Common myeloid progenitor, CD34-positive (primary cell): ENCODE data around the gene EXOC3L1.

Experiments used
- CTCF ChIA-PET: fragments of 350-600 bp; sonication (Branson Sonifier 250); formaldehyde crosslinking; loops from one replicate; lab custom pipeline; 2021; ENCODE audit warnings: antibody characterized with exemption; lab: Charles Lee
- POLR2A ChIA-PET: fragments of 350-600 bp; sonication (Branson Sonifier 250); formaldehyde crosslinking; loops from one replicate; lab custom pipeline; 2021; ENCODE audit warnings: antibody characterized with exemption; lab: Charles Lee
- DNase-seq, 3 donors: peaks; one replicate each; pipeline versions ENCODE4 v3.0.0 to v3.0.0-alpha.2; 2013
- H3K27ac ChIP-seq, 2 experiments: 1 replicate in 1 of 2; 2 replicates in 1 of 2; pipeline ENCODE4 v1.7.0; 2013; ENCODE audit warnings: inconsistent platforms in 2 of 2, low read length in 2 of 2, mild to moderate bottlenecking in 2 of 2, low read depth in 1 of 2, moderate library complexity in 1 of 2; ENCODE audit not compliant: severe bottlenecking in 2 of 2, insufficient read depth in 1 of 2, poor library complexity in 1 of 2
- H3K27me3 ChIP-seq, 5 experiments: replicated peaks in 2 of 5; 1 replicate in 3 of 5; 2 replicates in 2 of 5; pipeline versions ENCODE4 v1.6.1 to v1.7.0; 2013; ENCODE audit warnings: low read length in 4 of 5, mild to moderate bottlenecking in 2 of 5, moderate library complexity in 2 of 5, inconsistent platforms in 1 of 5; ENCODE audit not compliant: insufficient read depth in 5 of 5, control insufficient read depth in 4 of 5
- H3K36me3 ChIP-seq, 4 experiments: 1 replicate in 2 of 4; 2 replicates in 2 of 4; pipeline versions ENCODE4 v1.6.1 to v1.7.0; 2013; ENCODE audit warnings: low read length in 3 of 4, control low read depth in 1 of 4, mild to moderate bottlenecking in 1 of 4; ENCODE audit not compliant: control insufficient read depth in 4 of 4, insufficient read depth in 4 of 4
- H3K4me1 ChIP-seq, 4 experiments: 1 replicate in 3 of 4; 2 replicates in 1 of 4; pipeline versions ENCODE4 v1.6.1 to v1.7.1; 2013; ENCODE audit warnings: low read length in 3 of 4, mild to moderate bottlenecking in 3 of 4, control low read depth in 1 of 4, inconsistent platforms in 1 of 4, moderate library complexity in 1 of 4; ENCODE audit not compliant: control insufficient read depth in 4 of 4, insufficient read depth in 4 of 4; ENCODE audit errors: control extremely low read depth in 1 of 4
- H3K4me3 ChIP-seq, 7 experiments: 1 replicate in 4 of 7; 2 replicates in 3 of 7; pipeline versions ENCODE4 v1.5.1 to v1.7.0; 2013; ENCODE audit warnings: mild to moderate bottlenecking in 7 of 7, low read length in 6 of 7, moderate library complexity in 6 of 7, inconsistent platforms in 2 of 7, low read depth in 2 of 7, control low read depth in 1 of 7; ENCODE audit not compliant: insufficient read depth in 4 of 7, control insufficient read depth in 1 of 7; ENCODE audit errors: extremely low read depth in 1 of 7
- H3K9me3 ChIP-seq, 5 experiments: 1 replicate in 4 of 5; 2 replicates in 1 of 5; pipeline versions ENCODE4 v1.6.1 to v1.7.1; 2013; ENCODE audit warnings: low read length in 4 of 5, mild to moderate bottlenecking in 2 of 5, inconsistent platforms in 1 of 5, low read depth in 1 of 5, moderate library complexity in 1 of 5; ENCODE audit not compliant: control insufficient read depth in 4 of 5, insufficient read depth in 2 of 5; ENCODE audit errors: control extremely low read depth in 1 of 5
- WGBS: methylation state at CpG from one replicate; pipeline ENCODE4 v1.1.5; 2013; ENCODE audit not compliant: insufficient coverage; 5-methylcytosine and 5-hydroxymethylcytosine counted together

EXOC3L1 gene

DNA sequence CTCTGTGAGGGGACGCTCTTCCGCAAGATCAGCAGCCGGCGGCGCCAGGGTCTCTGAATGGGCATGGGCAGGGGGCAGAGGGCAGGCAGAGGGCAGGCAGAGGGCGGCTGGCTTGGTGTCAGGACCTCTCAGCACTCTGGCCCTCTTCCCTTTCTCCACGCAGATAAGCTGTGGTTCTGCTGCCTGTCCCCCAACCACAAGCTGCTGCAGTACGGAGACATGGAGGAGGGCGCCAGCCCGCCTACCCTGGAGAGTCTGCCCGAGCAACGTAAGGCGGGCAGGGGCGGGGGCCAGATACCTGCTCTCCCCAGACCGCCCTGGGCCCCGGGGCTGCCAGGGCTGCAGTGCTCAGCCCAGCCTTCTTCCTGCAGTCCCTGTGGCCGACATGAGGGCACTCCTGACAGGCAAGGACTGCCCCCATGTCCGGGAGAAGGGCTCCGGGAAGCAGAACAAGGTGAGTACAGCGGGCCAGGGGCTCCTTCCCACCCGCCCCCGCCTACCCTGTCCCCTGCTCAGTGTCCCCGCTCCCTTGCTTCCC, 13.1 kb upstream of the EXOC3L1 start:
- CTCF ChIA-PET = interaction anchor here (0.5 to 4.0 kb wide), 5 partner anchors 8 to 610 kb away, joined by 3 to 17 read pairs (median 6); partner anchors contain the start of gene E2F4
- WGBS = 93% methylated on average over 18 of the region's 23 CpGs

DNA sequence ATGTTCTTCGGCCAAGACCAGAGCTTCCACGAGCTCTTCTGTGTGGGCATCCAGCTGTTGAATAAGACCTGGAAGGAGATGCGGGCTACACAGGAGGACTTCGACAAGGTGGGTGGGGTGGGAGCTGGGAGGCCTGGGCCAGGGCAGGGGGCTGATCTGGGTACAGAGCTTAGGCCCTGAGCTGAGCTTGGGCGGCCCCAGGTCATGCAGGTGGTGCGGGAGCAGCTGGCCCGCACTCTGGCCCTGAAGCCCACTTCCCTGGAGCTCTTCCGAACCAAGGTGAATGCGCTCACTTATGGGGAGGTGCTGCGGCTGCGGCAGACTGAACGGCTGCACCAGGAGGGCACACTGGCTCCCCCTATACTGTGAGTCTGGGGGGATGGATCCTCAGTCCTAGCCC, 12.5 kb upstream of the EXOC3L1 start:
- Histone ChIP-seq H3K27me3 (no peaks in the 10 kb centered on the region), H3K4me1 (peaks cover 0 to 3% (median 0%) of the 10 kb centered on the region in 4 experiments), H3K27ac (no peak overlapping the region), H3K36me3 (peaks cover 6 to 63% (median 36%) of the 10 kb centered on the region in 4 experiments), H3K9me3 (no peaks in the 10 kb centered on the region), H3K4me3 (no peak overlapping the region)
- ChIA-PET CTCF (interaction anchor here (1.1 to 1.8 kb wide), 4 partner anchors 8 to 46 kb away, joined by 3 to 7 read pairs (median 4); partner anchors contain the start of gene SLC9A5), POLR2A (interaction anchor here (1.3 kb wide), 1 partner anchor 15 kb away, joined by 3 read pairs; no protein-coding TSS in a partner anchor)
- 97% methylated on average over 12 of the region's 12 CpGs for WGBS
- no peak for DNase-seq

More for the DNA sequence above, 13.1 kb upstream of the EXOC3L1 start:
- H3K27ac ChIP-seq = no peak overlapping the region
- no peaks in the 10 kb centered on the region for H3K27me3 ChIP-seq
- POLR2A ChIA-PET = interaction anchor here (1.3 kb wide), 1 partner anchor 14 kb away, joined by 3 read pairs; no protein-coding TSS in a partner anchor
- no peaks in the 10 kb centered on the region for H3K9me3 ChIP-seq
- DNase-seq = peak in 1 of 3 donors; percentile 40
- H3K4me1 ChIP-seq = peaks cover 0 to under 1% (median 0%) of the 10 kb centered on the region in 4 experiments
- H3K4me3 ChIP-seq = no peak overlapping the region
- H3K36me3 ChIP-seq = peaks cover 3 to 57% (median 32%) of the 10 kb centered on the region in 4 experiments

DNA sequence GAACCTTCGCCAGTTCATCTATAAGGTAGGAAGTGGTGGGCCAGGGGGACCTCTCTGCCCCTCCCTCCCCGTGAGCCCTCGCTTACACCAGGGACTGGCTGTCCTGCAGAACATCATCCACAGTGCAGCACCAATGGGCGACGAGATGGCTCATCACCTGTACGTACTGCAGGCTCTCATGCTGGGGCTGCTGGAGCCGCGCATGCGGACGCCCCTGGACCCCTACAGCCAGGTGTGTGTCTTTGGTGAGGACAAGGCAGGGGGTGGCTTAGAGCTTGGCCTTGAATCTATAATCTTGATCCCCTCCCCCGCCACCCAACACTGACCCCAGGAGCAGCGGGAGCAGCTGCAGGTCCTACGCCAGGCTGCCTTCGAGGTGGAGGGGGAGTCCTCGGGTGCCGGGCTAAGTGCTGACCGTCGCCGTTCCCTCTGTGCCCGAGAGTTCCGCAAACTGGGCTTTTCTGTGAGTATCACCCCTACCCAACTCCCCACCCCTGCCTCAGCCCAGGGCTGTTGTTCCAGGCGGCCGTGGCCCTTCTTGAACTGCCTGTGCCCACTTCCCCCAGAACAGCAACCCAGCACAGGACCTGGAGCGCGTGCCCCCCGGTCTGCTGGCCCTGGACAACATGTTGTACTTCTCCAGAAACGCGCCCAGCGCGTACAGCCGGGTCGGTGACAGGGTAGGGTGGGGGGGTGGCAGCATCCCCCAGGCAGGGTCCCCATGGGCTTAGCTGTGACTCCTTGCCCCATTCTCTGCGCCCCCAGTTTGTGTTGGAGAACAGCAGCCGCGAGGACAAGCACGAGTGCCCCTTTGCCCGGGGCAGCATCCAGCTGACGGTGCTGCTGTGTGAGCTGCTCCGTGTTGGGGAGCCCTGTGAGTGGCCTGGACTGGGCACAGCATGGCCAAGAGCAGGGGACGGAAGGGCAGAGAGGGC, 11.7 kb upstream of the EXOC3L1 start:
- H3K4me1 ChIP-seq = peaks cover 0 to 3% (median 0%) of the 10 kb centered on the region in 4 experiments
- POLR2A ChIA-PET = interaction anchor here (1.3 kb wide), 1 partner anchor 16 kb away, joined by 3 read pairs; no protein-coding TSS in a partner anchor

DNA sequence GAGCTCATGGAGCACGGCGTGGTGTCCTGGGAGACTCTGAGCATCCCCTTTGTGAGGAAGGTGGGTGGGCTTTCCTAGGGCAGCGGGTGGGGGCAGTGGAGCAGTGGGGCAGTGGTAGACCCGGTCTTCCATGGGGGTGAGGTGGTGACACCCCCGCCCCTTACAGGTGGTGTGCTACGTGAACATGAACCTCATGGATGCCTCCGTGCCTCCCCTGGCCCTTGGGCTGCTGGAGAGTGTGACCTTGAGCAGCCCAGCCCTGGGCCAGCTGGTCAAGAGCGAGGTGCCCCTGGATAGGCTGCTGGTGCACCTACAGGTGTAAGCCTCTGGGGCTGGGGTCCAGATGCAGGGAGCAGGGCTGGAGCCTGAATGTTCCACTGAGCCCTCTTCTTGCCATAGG, 10.6 kb upstream of the EXOC3L1 start:
- peaks cover 11 to 71% (median 53%) of the 10 kb centered on the region in 4 experiments for H3K36me3 ChIP-seq
- H3K4me1 ChIP-seq = peaks cover 0 to 3% (median 0%) of the 10 kb centered on the region in 4 experiments
- H3K4me3 ChIP-seq = no peak overlapping the region
- no peak for DNase-seq
- 96% methylated on average over 8 of the region's 8 CpGs for WGBS
- CTCF ChIA-PET = interaction anchor here (1.2 to 2.5 kb wide), 4 partner anchors 15 to 250 kb away, joined by 3 to 7 read pairs (median 6); no protein-coding TSS in a partner anchor
- no peaks in the 10 kb centered on the region for H3K9me3 ChIP-seq
- no peaks in the 10 kb centered on the region for H3K27me3 ChIP-seq
- no peak overlapping the region for H3K27ac ChIP-seq
- POLR2A ChIA-PET = no interaction called here

More for the DNA sequence above, 11.7 kb upstream of the EXOC3L1 start:
- Histone ChIP-seq H3K9me3 (no peaks in the 10 kb centered on the region), H3K27me3 (no peaks in the 10 kb centered on the region), H3K36me3 (peaks cover 9 to 70% (median 41%) of the 10 kb centered on the region in 4 experiments), H3K4me3 (no peak overlapping the region), H3K27ac (no peak overlapping the region)
- DNase-seq = no peak
- 98% methylated on average over 27 of the region's 40 CpGs for WGBS
- CTCF ChIA-PET = interaction anchor here (1.1 to 2.2 kb wide), 6 partner anchors 9 to 47 kb away, joined by 3 to 7 read pairs (median 6); partner anchors contain the start of gene SLC9A5

DNA sequence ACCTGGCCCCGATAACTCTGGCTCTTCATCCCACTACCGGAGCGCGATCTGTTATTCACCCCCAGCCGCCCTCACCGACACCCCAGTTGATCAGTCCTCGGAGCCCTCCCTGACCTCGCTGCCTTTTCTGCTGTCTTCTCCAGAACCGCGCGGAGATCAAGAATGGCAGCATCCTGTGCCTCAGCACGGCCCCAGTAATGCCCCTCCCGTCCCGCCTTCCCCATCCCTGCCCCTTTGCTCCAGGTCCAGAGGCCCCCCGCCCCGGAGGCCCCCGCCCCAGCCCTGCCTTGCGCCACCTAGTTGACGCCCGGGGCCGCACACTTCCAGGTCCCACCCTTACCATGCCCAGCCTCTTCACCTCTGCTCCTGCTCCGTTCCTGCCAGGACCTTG, 9.9 kb upstream of the EXOC3L1 start:
- peaks cover 15 to 78% (median 59%) of the 10 kb centered on the region in 4 experiments for H3K36me3 ChIP-seq
- no peaks in the 10 kb centered on the region for H3K27me3 ChIP-seq
- WGBS = 78% methylated on average over 13 of the region's 22 CpGs
- CTCF ChIA-PET = interaction anchor here (0.9 to 2.9 kb wide), 7 partner anchors 9 to 249 kb away, joined by 3 to 12 read pairs (median 6); no protein-coding TSS in a partner anchor
- H3K9me3 ChIP-seq = no peaks in the 10 kb centered on the region
- no peak overlapping the region for H3K27ac ChIP-seq
- peak overlapping the region in 2 of 7 experiments; percentile 13 to 16 for H3K4me3 ChIP-seq
- POLR2A ChIA-PET = no interaction called here
- peaks cover 0 to 3% (median 0%) of the 10 kb centered on the region in 4 experiments for H3K4me1 ChIP-seq
- no peak for DNase-seq

DNA sequence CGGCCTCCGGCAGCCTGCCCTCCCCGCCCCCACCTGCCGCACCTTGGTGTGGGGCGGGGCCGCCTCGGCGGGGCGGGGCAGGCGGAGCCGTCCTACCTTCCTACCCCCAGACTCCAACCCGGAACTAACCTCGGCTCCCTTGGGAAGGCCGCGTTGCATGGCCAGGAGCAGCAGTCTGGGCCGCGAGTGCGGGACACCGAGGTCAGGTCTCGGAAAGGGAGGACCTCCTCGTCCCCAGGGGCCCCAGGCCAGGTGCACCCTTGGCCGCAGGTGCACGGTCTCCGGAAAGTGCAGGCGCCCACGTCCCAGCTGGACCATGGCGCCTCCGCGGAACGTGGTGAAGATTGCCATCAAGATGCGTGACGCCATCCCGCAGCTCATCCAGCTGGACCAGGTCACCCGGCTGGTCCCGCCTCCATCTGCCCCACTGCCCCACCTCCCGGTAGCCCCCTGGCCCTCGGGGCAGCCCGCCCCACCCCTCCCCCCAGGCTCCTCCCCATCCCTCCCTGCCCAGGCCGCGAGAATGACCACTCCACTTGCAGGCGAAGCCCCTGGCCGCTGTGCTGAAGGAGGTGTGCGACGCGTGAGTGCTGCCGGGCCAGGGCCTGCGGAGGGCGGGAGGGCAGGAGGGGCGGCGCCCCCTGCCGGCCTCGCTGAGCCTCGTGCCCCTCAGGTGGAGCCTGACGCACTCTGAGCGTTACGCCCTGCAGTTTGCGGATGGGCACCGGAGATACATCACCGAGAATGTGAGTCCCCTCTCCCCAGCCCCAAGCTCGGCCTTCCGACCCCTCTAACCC, 9.3 kb upstream of the EXOC3L1 start, which contains the start of gene ELMO3:
Gene ELMO3, plus strand, starts transcription at position 121 of the 797 bp plus-strand sequence. Its CDS starts 196 bp downstream, at position 317.
- peak in 2 of 3 donors; percentile 29 to 55 for DNase-seq
- Histone ChIP-seq H3K27me3 (no peaks in the 10 kb centered on the region), H3K4me1 (peaks cover 0 to 3% (median 0%) of the 10 kb centered on the region in 4 experiments), H3K27ac (no peak within 1 kb of the TSS), H3K36me3 (peaks cover 15 to 82% (median 64%) of the 10 kb centered on the region in 4 experiments), H3K9me3 (no peaks in the 10 kb centered on the region), H3K4me3 (peak within 1 kb of the TSS in 2 of 7 experiments; percentile 13 to 16)
- CTCF ChIA-PET = interaction anchor here (0.9 to 2.9 kb wide), 11 partner anchors 9 to 249 kb away, joined by 3 to 22 read pairs (median 6); no protein-coding TSS in a partner anchor
- WGBS = 91% methylated on average over 37 of the region's 61 CpGs
- POLR2A ChIA-PET = interaction anchor here (1.0 kb wide), 1 partner anchor 45 kb away, joined by 6 read pairs; no protein-coding TSS in a partner anchor
